SW480 (cell line): ENCODE data around the gene PRKCZ.
"Not testable (repeated sequence)": the region's sequence is repeated elsewhere in the genome, so short reads cannot be mapped to it uniquely, and the experiment has no call there.

Source experiments
- DNase-seq: peaks from one replicate; pipeline ENCODE4 v3.0.0-alpha.2; 2016; ENCODE audit warnings: low spot score

Gene PRKCZ

GRCh38 chr1:2103266-2103900, 53.2 kb downstream of the PRKCZ start:
- DNase-seq = no peak

GRCh38 chr1:2103901-2104590, 53.8 kb downstream of the PRKCZ start:
- no peak for DNase-seq

- DNase-seq = peak; percentile 92
Observed at GRCh38 chr1:2104621-2105427, 54.6 kb downstream of the PRKCZ start.

GRCh38 chr1:2105781-2106524, 55.7 kb downstream of the PRKCZ start:
- no peak for DNase-seq

- DNase-seq = no peak
Observed at GRCh38 chr1:2106659-2107405, 56.6 kb downstream of the PRKCZ start.

GRCh38 chr1:2107586-2108212, 57.5 kb downstream of the PRKCZ start:
- DNase-seq = no peak

GRCh38 chr1:2108213-2108876, 58.1 kb downstream of the PRKCZ start:
- DNase-seq = no peak

- DNase-seq = no peak
Observed at GRCh38 chr1:2108877-2109580, 58.8 kb downstream of the PRKCZ start.

- no peak for DNase-seq
Observed at GRCh38 chr1:2109581-2110021, 59.4 kb downstream of the PRKCZ start.

GRCh38 chr1:2110191-2110737, 60.1 kb downstream of the PRKCZ start:
- DNase-seq = no peak

- DNase-seq = no peak
Observed at GRCh38 chr1:2110738-2111673, 60.8 kb downstream of the PRKCZ start.

- no peak for DNase-seq
Observed at GRCh38 chr1:2111674-2112035, 61.4 kb downstream of the PRKCZ start.

GRCh38 chr1:2112280-2112701, 62.1 kb downstream of the PRKCZ start:
- DNase-seq = no peak

- no peak for DNase-seq
Observed at GRCh38 chr1:2113620-2114135, 63.5 kb downstream of the PRKCZ start.

GRCh38 chr1:2114635-2115007, 64.4 kb downstream of the PRKCZ start:
- not testable (repeated sequence) for DNase-seq

- no peak for DNase-seq
Observed at GRCh38 chr1:2115008-2115641, 64.9 kb downstream of the PRKCZ start.

GRCh38 chr1:2115702-2116341, 65.6 kb downstream of the PRKCZ start:
- no peak for DNase-seq
